Measurements from ENCODE around the gene VIM.

The VIM gene

DNA sequence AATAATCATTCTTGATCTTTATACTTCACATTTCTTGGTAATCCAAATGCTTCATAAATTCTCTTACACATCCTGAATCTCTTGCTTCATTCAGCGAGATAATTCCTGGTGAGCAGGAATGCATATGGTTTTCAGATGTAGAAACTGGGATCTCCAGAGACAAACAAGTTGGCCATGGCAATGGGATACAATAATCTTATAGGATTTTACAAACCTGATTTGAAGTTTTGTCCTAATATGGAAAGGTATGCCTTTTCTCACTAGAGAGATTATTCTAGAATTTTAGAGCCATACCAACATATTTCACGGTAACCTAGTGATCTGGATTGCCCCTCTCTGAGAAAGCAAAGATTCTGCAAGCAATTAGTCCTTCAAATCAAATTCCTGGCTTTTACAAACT is 13.5 kb upstream of the VIM start:
- Histone ChIP-seq H3K27me3 (ENCODE audit: insufficient read depth, poor library complexity, severe bottlenecking) (no peaks in the 10 kb centered on the region), H3K27ac (replicated peaks) (peak overlapping the region; percentile 99), H3K4me3 (replicated peaks; ENCODE audit: insufficient read depth, low read length) (no peak overlapping the region)
- no peak for DNase-seq (ENCODE audit: low read depth in 1 of 2, low spot score in 1 of 2)
- TF ChIP-seq SPI1 (IDR thresholded peaks at IDR 0.05; ENCODE audit: borderline replicate concordance, low read depth), result no peak
- TF ChIP-seq, protein P1, sequence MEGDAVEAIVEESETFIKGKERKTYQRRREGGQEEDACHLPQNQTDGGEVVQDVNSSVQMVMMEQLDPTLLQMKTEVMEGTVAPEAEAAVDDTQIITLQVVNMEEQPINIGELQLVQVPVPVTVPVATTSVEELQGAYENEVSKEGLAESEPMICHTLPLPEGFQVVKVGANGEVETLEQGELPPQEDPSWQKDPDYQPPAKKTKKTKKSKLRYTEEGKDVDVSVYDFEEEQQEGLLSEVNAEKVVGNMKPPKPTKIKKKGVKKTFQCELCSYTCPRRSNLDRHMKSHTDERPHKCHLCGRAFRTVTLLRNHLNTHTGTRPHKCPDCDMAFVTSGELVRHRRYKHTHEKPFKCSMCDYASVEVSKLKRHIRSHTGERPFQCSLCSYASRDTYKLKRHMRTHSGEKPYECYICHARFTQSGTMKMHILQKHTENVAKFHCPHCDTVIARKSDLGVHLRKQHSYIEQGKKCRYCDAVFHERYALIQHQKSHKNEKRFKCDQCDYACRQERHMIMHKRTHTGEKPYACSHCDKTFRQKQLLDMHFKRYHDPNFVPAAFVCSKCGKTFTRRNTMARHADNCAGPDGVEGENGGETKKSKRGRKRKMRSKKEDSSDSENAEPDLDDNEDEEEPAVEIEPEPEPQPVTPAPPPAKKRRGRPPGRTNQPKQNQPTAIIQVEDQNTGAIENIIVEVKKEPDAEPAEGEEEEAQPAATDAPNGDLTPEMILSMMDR (IDR thresholded peaks at IDR 0.05; ENCODE audit: insufficient read depth, low read length), result no peak
- TF ChIP-seq, protein P2, sequence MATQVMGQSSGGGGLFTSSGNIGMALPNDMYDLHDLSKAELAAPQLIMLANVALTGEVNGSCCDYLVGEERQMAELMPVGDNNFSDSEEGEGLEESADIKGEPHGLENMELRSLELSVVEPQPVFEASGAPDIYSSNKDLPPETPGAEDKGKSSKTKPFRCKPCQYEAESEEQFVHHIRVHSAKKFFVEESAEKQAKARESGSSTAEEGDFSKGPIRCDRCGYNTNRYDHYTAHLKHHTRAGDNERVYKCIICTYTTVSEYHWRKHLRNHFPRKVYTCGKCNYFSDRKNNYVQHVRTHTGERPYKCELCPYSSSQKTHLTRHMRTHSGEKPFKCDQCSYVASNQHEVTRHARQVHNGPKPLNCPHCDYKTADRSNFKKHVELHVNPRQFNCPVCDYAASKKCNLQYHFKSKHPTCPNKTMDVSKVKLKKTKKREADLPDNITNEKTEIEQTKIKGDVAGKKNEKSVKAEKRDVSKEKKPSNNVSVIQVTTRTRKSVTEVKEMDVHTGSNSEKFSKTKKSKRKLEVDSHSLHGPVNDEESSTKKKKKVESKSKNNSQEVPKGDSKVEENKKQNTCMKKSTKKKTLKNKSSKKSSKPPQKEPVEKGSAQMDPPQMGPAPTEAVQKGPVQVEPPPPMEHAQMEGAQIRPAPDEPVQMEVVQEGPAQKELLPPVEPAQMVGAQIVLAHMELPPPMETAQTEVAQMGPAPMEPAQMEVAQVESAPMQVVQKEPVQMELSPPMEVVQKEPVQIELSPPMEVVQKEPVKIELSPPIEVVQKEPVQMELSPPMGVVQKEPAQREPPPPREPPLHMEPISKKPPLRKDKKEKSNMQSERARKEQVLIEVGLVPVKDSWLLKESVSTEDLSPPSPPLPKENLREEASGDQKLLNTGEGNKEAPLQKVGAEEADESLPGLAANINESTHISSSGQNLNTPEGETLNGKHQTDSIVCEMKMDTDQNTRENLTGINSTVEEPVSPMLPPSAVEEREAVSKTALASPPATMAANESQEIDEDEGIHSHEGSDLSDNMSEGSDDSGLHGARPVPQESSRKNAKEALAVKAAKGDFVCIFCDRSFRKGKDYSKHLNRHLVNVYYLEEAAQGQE (IDR thresholded peaks at IDR 0.05; ENCODE audit: insufficient replicate concordance, low read depth), result no peak
- TF ChIP-seq POLR2AphosphoS5 (IDR thresholded peaks at IDR 0.05; ENCODE audit: low read depth), result no peak
- TF ChIP-seq GABPA (IDR thresholded peaks at IDR 0.05; ENCODE audit: low read depth), result no peak

DNA sequence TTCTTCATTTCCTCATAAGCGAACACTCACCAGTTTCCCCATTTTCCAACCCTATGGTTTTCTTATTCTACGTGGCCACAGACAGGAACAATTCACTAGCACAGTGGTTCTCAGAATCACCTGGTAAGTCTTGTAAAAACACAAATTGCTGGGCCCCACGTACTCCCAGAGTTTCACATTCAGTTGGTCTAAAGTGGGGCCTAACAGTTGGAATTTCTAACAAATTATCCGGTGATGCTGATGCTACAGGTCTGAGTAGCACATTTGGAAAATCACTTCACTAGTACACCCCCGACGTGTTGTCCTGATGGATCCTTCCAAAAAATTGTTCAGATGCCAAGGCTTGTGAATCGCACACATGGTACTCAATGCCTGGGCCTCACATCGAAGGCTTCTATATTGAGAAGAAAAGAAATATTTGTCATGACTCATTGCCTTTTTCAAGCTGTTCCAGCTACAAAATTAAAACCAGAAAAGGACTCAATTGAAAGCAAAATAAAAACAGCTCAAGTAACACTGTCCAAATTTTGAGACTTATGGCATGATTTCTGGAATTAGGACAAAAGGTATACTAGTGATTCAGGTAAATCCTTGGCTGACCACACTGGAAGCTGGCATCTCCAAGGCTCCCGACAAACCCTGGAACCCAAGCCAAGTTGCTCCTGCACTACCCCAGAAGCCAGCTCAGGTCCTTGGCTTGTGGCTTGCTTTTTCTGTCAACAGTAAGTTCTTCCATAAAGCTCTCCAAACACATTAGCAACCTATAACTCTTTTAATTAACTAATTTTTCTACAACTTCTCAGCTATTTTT is 12.9 kb upstream of the VIM start:
- Histone ChIP-seq H3K27me3 (ENCODE audit: insufficient read depth, poor library complexity, severe bottlenecking) (no peaks in the 10 kb centered on the region), H3K4me3 (replicated peaks; ENCODE audit: insufficient read depth, low read length) (no peak overlapping the region), H3K27ac (replicated peaks) (peak overlapping the region; percentile 99)
- TF ChIP-seq, protein P2 (IDR thresholded peaks at IDR 0.05; ENCODE audit: insufficient replicate concordance, low read depth), result no peak
- TF ChIP-seq POLR2AphosphoS5 (IDR thresholded peaks at IDR 0.05; ENCODE audit: low read depth) (no peak), GABPA (IDR thresholded peaks at IDR 0.05; ENCODE audit: low read depth) (no peak)
- TF ChIP-seq, protein P1 (IDR thresholded peaks at IDR 0.05; ENCODE audit: insufficient read depth, low read length), result no peak
- peak in 1 of 2 experiments; percentile 20 for DNase-seq (ENCODE audit: low read depth in 1 of 2, low spot score in 1 of 2)

DNA sequence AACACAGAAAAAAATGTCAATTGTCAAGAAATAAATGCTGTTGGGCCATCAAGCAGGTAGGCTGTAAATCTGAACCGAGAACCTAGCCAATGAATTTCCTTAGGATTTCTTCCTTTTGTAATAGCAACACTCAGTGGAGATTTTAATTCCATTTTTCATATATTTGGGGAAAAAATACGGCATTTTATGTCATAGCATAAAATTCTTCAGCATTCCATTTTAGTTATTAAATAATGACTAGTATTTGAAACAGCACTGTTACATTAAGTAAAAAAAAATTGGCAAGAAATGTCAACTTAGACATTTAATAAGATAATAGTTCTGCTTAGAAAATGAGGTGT is 12.3 kb upstream of the VIM start:
- H3K27ac ChIP-seq (replicated peaks), result peak overlapping the region; percentile 99
- DNase-seq (ENCODE audit: low read depth in 1 of 2, low spot score in 1 of 2), result no peak
- H3K4me3 ChIP-seq (replicated peaks; ENCODE audit: insufficient read depth, low read length), result no peak overlapping the region
- TF ChIP-seq, protein P2 (IDR thresholded peaks at IDR 0.05; ENCODE audit: insufficient replicate concordance, low read depth), result no peak
- TF ChIP-seq, protein P1 (IDR thresholded peaks at IDR 0.05; ENCODE audit: insufficient read depth, low read length), result no peak
- no peak for TF ChIP-seq GABPA (IDR thresholded peaks at IDR 0.05; ENCODE audit: low read depth)
- TF ChIP-seq SPI1 (IDR thresholded peaks at IDR 0.05; ENCODE audit: borderline replicate concordance, low read depth), result no peak
- TF ChIP-seq POLR2AphosphoS5 (IDR thresholded peaks at IDR 0.05; ENCODE audit: low read depth), result no peak
- H3K27me3 ChIP-seq (ENCODE audit: insufficient read depth, poor library complexity, severe bottlenecking), result no peaks in the 10 kb centered on the region
